ENCODE measurements around the gene SBSN.

SBSN gene

GRCh38 chr19:35512831-35513627 lies 15.1 kb downstream of the SBSN start:
- no peak for TF ChIP-seq GATA2 (IDR thresholded peaks at IDR 0.05; ENCODE audit: low read depth, low read length)
- TF ChIP-seq GATA3 (IDR thresholded peaks at IDR 0.05; ENCODE audit: low read depth, low read length) = no peak

- TF ChIP-seq GATA2 (IDR thresholded peaks at IDR 0.05; ENCODE audit: low read depth, low read length) = no peak
Measured at GRCh38 chr19:35511337-35511736, 16.8 kb downstream of the SBSN start.

- TF ChIP-seq GATA2 (IDR thresholded peaks at IDR 0.05; ENCODE audit: low read depth, low read length) (no peak), GATA3 (IDR thresholded peaks at IDR 0.05; ENCODE audit: low read depth, low read length) (no peak)
Measured at GRCh38 chr19:35510626-35510964, 17.5 kb downstream of the SBSN start.

GRCh38 chr19:35509861-35510625 lies 18.1 kb downstream of the SBSN start:
- TF ChIP-seq GATA2 (IDR thresholded peaks at IDR 0.05; ENCODE audit: low read depth, low read length) (no peak), GATA3 (IDR thresholded peaks at IDR 0.05; ENCODE audit: low read depth, low read length) (no peak)

- TF ChIP-seq GATA2 (IDR thresholded peaks at IDR 0.05; ENCODE audit: low read depth, low read length) (no peak), GATA3 (IDR thresholded peaks at IDR 0.05; ENCODE audit: low read depth, low read length) (no peak)
Measured at GRCh38 chr19:35509018-35509652, 19.0 kb downstream of the SBSN start.

- TF ChIP-seq GATA3 (IDR thresholded peaks at IDR 0.05; ENCODE audit: low read depth, low read length) = no peak
- no peak for TF ChIP-seq GATA2 (IDR thresholded peaks at IDR 0.05; ENCODE audit: low read depth, low read length)
Measured at GRCh38 chr19:35508129-35508528, 20.0 kb downstream of the SBSN start.

GRCh38 chr19:35507561-35507960 lies 20.6 kb downstream of the SBSN start:
- TF ChIP-seq GATA2 (IDR thresholded peaks at IDR 0.05; ENCODE audit: low read depth, low read length) (no peak), GATA3 (IDR thresholded peaks at IDR 0.05; ENCODE audit: low read depth, low read length) (no peak)

GRCh38 chr19:35506011-35506410 lies 22.1 kb downstream of the SBSN start:
- no peak for TF ChIP-seq GATA3 (IDR thresholded peaks at IDR 0.05; ENCODE audit: low read depth, low read length)
- TF ChIP-seq GATA2 (IDR thresholded peaks at IDR 0.05; ENCODE audit: low read depth, low read length) = no peak

- no peak for TF ChIP-seq GATA3 (IDR thresholded peaks at IDR 0.05; ENCODE audit: low read depth, low read length)
- no peak for TF ChIP-seq GATA2 (IDR thresholded peaks at IDR 0.05; ENCODE audit: low read depth, low read length)
Measured at GRCh38 chr19:35502751-35503150, 25.4 kb downstream of the SBSN start.

GRCh38 chr19:35501684-35502083 lies 26.4 kb downstream of the SBSN start:
- TF ChIP-seq GATA2 (IDR thresholded peaks at IDR 0.05; ENCODE audit: low read depth, low read length) = no peak
- TF ChIP-seq GATA3 (IDR thresholded peaks at IDR 0.05; ENCODE audit: low read depth, low read length) = no peak

GRCh38 chr19:35500611-35501010 lies 27.5 kb downstream of the SBSN start:
- no peak for TF ChIP-seq GATA2 (IDR thresholded peaks at IDR 0.05; ENCODE audit: low read depth, low read length)
- TF ChIP-seq GATA3 (IDR thresholded peaks at IDR 0.05; ENCODE audit: low read depth, low read length) = no peak

- TF ChIP-seq GATA2 (IDR thresholded peaks at IDR 0.05; ENCODE audit: low read depth, low read length) = no peak
Measured at GRCh38 chr19:35498984-35499527, 29.1 kb downstream of the SBSN start.

- TF ChIP-seq GATA2 (IDR thresholded peaks at IDR 0.05; ENCODE audit: low read depth, low read length) = no peak
- TF ChIP-seq GATA3 (IDR thresholded peaks at IDR 0.05; ENCODE audit: low read depth, low read length) = no peak
Measured at GRCh38 chr19:35498220-35498619, 29.9 kb downstream of the SBSN start.

- no peak for TF ChIP-seq GATA3 (IDR thresholded peaks at IDR 0.05; ENCODE audit: low read depth, low read length)
- TF ChIP-seq GATA2 (IDR thresholded peaks at IDR 0.05; ENCODE audit: low read depth, low read length) = no peak
Measured at GRCh38 chr19:35497406-35497805, 30.7 kb downstream of the SBSN start.
